Mammary epithelial cell (primary cell): ENCODE results near the gene PPP1R18.

Experiments used
- CTCF ChIP-seq, 2 donors: IDR thresholded peaks in 1 of 2; conservative IDR thresholded peaks in 1 of 2; 2 replicates each; pipeline ENCODE4 v1.5.1; 2011 to 2012; ENCODE audit warnings: inconsistent platforms in 2 of 2, low read length in 2 of 2, mild to moderate bottlenecking in 2 of 2, control low read depth in 1 of 2, low read depth in 1 of 2; ENCODE audit not compliant: insufficient read depth in 1 of 2; ENCODE audit errors: extremely low read depth in 1 of 2
- EZH2 ChIP-seq: IDR thresholded peaks from 2 replicates; pipeline ENCODE4 v1.6.1; 2012; ENCODE audit warnings: low read length, inconsistent platforms, borderline replicate concordance

DNA sequence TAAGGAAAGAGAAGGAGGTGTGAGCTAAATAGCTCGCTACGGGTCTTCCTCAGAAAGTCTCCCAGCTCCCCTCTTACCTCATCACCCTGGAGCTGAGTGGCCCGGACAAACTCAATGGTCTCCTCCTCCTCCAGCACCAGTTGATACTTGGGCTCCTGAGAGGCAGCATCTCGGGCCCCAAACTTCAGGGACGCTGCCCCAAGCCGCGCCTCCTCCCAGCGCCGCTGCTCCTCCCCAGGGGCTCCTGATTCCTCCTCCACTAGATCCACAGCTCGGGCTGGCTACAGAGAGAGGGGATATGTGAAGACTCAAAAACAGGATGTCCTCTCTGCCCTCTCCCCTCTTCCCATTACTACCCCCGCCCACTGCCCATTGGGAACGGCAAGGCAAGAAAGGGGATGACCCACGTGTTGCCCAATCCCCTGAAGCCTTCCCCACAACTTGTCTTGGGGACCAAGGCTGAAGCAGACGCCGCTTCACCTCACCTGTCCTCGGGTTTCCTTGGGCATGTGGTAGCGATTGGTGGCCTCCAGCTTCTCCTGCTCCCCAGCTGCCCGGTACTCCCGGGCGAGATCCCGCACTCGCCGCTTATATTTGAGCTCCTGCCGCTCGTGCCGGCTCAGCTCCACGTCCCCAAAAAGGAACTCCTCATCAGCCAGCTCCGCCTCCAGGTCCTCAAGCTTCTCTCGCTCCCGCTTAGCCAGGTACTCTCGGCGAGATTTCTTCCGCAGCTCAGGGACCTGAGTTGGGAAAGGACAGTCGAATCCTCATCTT is 21.3 kb downstream of the PPP1R18 start:
- TF ChIP-seq EZH2 (no peak), CTCF (conservative IDR thresholded peaks at IDR 0.05 in 1 of 2, IDR thresholded peaks at IDR 0.05 in 1 of 2; ENCODE audit: extremely low read depth in 1 of 2, insufficient read depth in 1 of 2, low read depth in 1 of 2, low read length in 2 of 2) (no peak)
